Measurements from ENCODE around the gene VARS2.

Gene VARS2

DNA sequence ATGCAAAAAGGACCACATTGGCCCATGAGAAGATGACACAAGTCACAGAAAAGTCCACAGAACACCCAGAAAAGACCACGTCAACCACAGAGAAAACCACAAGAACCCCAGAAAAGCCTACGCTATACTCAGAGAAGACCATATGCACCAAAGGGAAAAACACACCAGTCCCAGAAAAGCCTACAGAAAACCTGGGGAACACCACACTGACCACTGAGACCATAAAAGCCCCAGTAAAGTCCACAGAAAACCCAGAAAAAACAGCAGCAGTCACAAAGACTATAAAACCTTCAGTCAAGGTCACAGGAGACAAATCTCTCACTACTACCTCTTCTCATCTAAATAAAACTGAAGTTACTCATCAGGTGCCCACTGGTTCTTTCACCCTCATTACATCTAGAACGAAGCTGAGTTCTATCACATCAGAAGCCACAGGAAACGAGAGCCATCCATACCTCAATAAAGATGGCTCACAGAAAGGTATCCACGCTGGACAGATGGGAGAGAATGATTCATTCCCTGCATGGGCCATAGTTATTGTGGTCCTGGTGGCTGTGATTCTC, 38.0 kb downstream of the VARS2 start:
- Histone ChIP-seq H3K79me2 (ENCODE audit: control insufficient read depth, insufficient read depth, low read length, poor library complexity) (no peaks in the 10 kb centered on the region), H2BK5ac (ENCODE audit: low read depth, low read length, poor library complexity) (no peak overlapping the region), H3K4me3 (ENCODE audit: low read depth, low read length) (no peak overlapping the region), H3K9ac (ENCODE audit: low read length) (no peak overlapping the region), H3K9me3 (ENCODE audit: insufficient read depth, low read depth, low read length) (peaks cover 9% of the 10 kb centered on the region), H3K23ac (ENCODE audit: low read length) (no peak overlapping the region), H3K27ac (ENCODE audit: low read depth, low read length) (no peak overlapping the region), H4K8ac (ENCODE audit: low read depth, low read length) (no peak overlapping the region), H3K18ac (ENCODE audit: low read length) (no peak overlapping the region), H3K4me1 (ENCODE audit: control insufficient read depth in 1 of 2, insufficient read depth in 2 of 2, low read length in 2 of 2) (peaks cover 4 to 15% of the 10 kb centered on the region in 2 experiments), H3K4me2 (ENCODE audit: low read length) (no peak overlapping the region), H4K91ac (ENCODE audit: low read depth, low read length) (no peak overlapping the region), H3K14ac (ENCODE audit: low read length) (no peak overlapping the region), H3K36me3 (ENCODE audit: control insufficient read depth in 1 of 2, insufficient read depth in 2 of 2, low read length in 2 of 2) (no peaks in the 10 kb centered on the region), H2AK5ac (ENCODE audit: low read length) (no peak overlapping the region), H3K79me1 (ENCODE audit: low read length) (no peaks in the 10 kb centered on the region), H2BK12ac (ENCODE audit: low read length) (no peak overlapping the region), H3K4ac (ENCODE audit: low read depth, low read length) (no peak overlapping the region), H3K27me3 (ENCODE audit: insufficient read depth, low read length) (peaks cover 10% of the 10 kb centered on the region), H2AFZ (ENCODE audit: insufficient read depth, low read length, poor library complexity) (no peak overlapping the region), H2BK120ac (ENCODE audit: insufficient read depth, low read length, poor library complexity) (no peak overlapping the region), H4K12ac (ENCODE audit: low read depth, low read length) (no peak overlapping the region)
- no CpG with 5 or more reads among the region's 5 CpGs for WGBS (ENCODE audit: extremely low coverage, insufficient coverage, insufficient read length)
- no peak for DNase-seq

DNA sequence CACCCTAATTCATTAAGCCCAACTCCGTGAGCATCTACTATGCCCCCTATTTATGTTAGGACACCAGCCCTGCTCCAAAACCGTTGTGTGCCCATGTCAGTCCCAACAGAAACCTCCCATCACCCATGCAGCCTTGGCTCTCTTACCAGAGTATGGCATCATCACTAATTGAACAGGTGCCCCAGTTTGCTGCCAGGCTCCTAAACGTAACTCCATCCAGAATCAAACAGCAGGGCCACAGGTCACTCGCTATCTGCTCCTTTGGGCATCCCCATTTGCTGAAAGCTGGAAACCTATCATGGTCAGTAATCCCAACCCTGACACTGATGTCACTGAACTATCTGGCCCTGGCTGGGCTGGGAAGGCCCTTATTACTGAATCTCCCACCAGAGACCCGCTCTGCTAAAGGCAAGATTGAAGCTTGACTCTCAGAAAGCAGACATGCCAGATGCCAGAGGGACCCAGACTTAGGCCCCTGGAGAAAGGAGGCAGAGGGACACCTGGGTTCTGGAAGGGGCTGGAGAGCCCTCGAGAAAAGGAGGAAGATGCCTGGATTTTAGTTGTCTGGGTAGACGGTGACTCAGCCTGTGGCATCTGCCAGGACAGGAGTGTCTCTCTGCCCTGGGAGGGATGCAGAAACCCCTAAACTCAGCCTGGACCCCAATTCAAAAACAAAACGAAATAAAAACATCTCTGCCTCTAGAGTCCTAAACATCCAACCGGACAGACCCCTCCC, 40.8 kb downstream of the VARS2 start:
- Histone ChIP-seq H3K27me3 (ENCODE audit: insufficient read depth, low read length) (peaks cover 10% of the 10 kb centered on the region), H4K91ac (ENCODE audit: low read depth, low read length) (no peak overlapping the region), H3K18ac (ENCODE audit: low read length) (no peak overlapping the region), H2BK5ac (ENCODE audit: low read depth, low read length, poor library complexity) (no peak overlapping the region), H3K14ac (ENCODE audit: low read length) (no peak overlapping the region), H3K36me3 (ENCODE audit: control insufficient read depth in 1 of 2, insufficient read depth in 2 of 2, low read length in 2 of 2) (no peaks in the 10 kb centered on the region), H3K27ac (ENCODE audit: low read depth, low read length) (no peak overlapping the region), H2BK12ac (ENCODE audit: low read length) (no peak overlapping the region), H3K4ac (ENCODE audit: low read depth, low read length) (no peak overlapping the region), H3K9ac (ENCODE audit: low read length) (no peak overlapping the region), H3K79me1 (ENCODE audit: low read length) (no peaks in the 10 kb centered on the region), H3K4me2 (ENCODE audit: low read length) (peak overlapping the region; percentile 69), H3K79me2 (ENCODE audit: control insufficient read depth, insufficient read depth, low read length, poor library complexity) (no peaks in the 10 kb centered on the region), H4K8ac (ENCODE audit: low read depth, low read length) (no peak overlapping the region), H2BK120ac (ENCODE audit: insufficient read depth, low read length, poor library complexity) (no peak overlapping the region), H2AK5ac (ENCODE audit: low read length) (no peak overlapping the region), H3K9me3 (ENCODE audit: insufficient read depth, low read depth, low read length) (peaks cover 7% of the 10 kb centered on the region), H4K12ac (ENCODE audit: low read depth, low read length) (no peak overlapping the region), H3K23ac (ENCODE audit: low read length) (no peak overlapping the region), H3K4me1 (ENCODE audit: control insufficient read depth in 1 of 2, insufficient read depth in 2 of 2, low read length in 2 of 2) (peaks cover 7 to 15% of the 10 kb centered on the region in 2 experiments), H2AFZ (ENCODE audit: insufficient read depth, low read length, poor library complexity) (no peak overlapping the region), H3K4me3 (ENCODE audit: low read depth, low read length) (no peak overlapping the region)
- no CpG with 5 or more reads among the region's 9 CpGs for WGBS (ENCODE audit: extremely low coverage, insufficient coverage, insufficient read length)
- no peak for DNase-seq

DNA sequence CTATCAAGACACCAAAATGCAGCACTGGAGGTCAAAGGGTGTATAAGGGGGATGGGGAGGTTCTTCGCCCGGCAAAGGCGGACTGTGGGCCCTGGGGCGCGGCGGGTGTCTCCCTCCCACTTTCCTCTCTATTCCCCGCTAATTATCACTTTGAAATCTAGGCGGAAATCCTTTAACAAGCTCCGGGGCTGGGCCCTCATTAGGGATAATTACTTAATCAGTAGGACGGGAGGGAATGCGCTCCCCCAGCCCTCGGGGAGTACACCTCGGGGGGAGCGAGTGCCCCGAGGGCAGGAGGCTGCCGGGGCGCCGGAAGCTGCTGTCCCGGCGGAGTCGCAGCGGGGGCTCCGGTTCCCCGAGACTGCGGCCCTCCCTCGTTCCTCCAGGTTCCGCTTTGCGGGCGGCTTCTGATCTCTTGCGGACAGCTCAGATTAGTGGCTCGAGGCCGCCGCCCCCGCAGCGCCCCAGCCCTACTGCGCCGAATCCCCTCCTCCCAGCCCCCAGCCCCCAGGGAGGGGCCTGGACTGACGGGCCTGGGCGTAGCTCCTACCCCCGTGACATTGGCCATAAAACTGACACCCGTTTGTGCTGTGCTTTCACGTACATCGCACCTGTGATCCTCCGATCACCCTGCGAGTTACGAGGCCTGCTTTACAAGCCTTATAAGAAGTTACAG, 41.5 kb downstream of the VARS2 start:
- Histone ChIP-seq H2AK5ac (ENCODE audit: low read length) (no peak overlapping the region), H3K14ac (ENCODE audit: low read length) (no peak overlapping the region), H2BK120ac (ENCODE audit: insufficient read depth, low read length, poor library complexity) (no peak overlapping the region), H3K18ac (ENCODE audit: low read length) (no peak overlapping the region), H3K4me3 (ENCODE audit: low read depth, low read length) (peak overlapping the region; percentile 37), H2BK12ac (ENCODE audit: low read length) (no peak overlapping the region), H4K91ac (ENCODE audit: low read depth, low read length) (no peak overlapping the region), H3K27me3 (ENCODE audit: insufficient read depth, low read length) (peaks cover 10% of the 10 kb centered on the region), H3K4ac (ENCODE audit: low read depth, low read length) (no peak overlapping the region), H3K23ac (ENCODE audit: low read length) (no peak overlapping the region), H4K12ac (ENCODE audit: low read depth, low read length) (no peak overlapping the region), H2BK5ac (ENCODE audit: low read depth, low read length, poor library complexity) (no peak overlapping the region), H3K36me3 (ENCODE audit: control insufficient read depth in 1 of 2, insufficient read depth in 2 of 2, low read length in 2 of 2) (no peaks in the 10 kb centered on the region), H4K8ac (ENCODE audit: low read depth, low read length) (no peak overlapping the region), H3K4me1 (ENCODE audit: control insufficient read depth in 1 of 2, insufficient read depth in 2 of 2, low read length in 2 of 2) (peaks cover 7 to 15% of the 10 kb centered on the region in 2 experiments), H3K4me2 (ENCODE audit: low read length) (peak overlapping the region; percentile 69), H2AFZ (ENCODE audit: insufficient read depth, low read length, poor library complexity) (no peak overlapping the region), H3K27ac (ENCODE audit: low read depth, low read length) (no peak overlapping the region), H3K79me2 (ENCODE audit: control insufficient read depth, insufficient read depth, low read length, poor library complexity) (no peaks in the 10 kb centered on the region), H3K79me1 (ENCODE audit: low read length) (no peaks in the 10 kb centered on the region), H3K9me3 (ENCODE audit: insufficient read depth, low read depth, low read length) (peaks cover 3% of the 10 kb centered on the region), H3K9ac (ENCODE audit: low read length) (no peak overlapping the region)
- WGBS (ENCODE audit: extremely low coverage, insufficient coverage, insufficient read length): no CpG with 5 or more reads among the region's 46 CpGs
- DNase-seq: peak; percentile 4 to 8

DNA sequence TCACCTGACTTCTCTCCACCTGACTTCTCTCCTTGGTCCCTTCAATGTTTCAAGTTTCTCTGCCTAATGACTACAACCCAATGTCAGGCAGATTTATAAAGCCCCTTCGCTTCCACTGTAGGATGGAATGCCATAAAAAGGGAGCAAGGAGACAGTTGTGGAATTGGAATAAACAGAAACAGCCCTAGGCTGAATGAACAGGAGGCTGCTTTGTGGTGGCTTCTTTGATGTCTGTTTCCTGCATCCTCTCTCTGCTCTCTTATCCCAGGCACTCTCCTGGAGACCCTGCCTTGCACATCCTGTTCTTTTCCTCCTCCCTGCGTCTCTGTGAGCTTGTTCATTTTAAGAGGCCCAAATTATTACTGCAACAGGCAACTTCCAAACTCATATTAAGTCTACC, 43.7 kb downstream of the VARS2 start:
- no peak overlapping the region for H4K12ac ChIP-seq (ENCODE audit: low read depth, low read length)
- peaks cover 7 to 15% of the 10 kb centered on the region in 2 experiments for H3K4me1 ChIP-seq (ENCODE audit: control insufficient read depth in 1 of 2, insufficient read depth in 2 of 2, low read length in 2 of 2)
- no peak overlapping the region for H3K23ac ChIP-seq (ENCODE audit: low read length)
- no peak overlapping the region for H4K91ac ChIP-seq (ENCODE audit: low read depth, low read length)
- no peaks in the 10 kb centered on the region for H3K79me2 ChIP-seq (ENCODE audit: control insufficient read depth, insufficient read depth, low read length, poor library complexity)
- H2AFZ ChIP-seq (ENCODE audit: insufficient read depth, low read length, poor library complexity): no peak overlapping the region
- no peak overlapping the region for H3K4me3 ChIP-seq (ENCODE audit: low read depth, low read length)
- H3K36me3 ChIP-seq (ENCODE audit: control insufficient read depth in 1 of 2, insufficient read depth in 2 of 2, low read length in 2 of 2): no peaks in the 10 kb centered on the region
- no peak overlapping the region for H3K9ac ChIP-seq (ENCODE audit: low read length)
- no peak for DNase-seq
- no peak overlapping the region for H3K4me2 ChIP-seq (ENCODE audit: low read length)
- no peak overlapping the region for H3K4ac ChIP-seq (ENCODE audit: low read depth, low read length)
- no peaks in the 10 kb centered on the region for H3K9me3 ChIP-seq (ENCODE audit: insufficient read depth, low read depth, low read length)
- no peak overlapping the region for H2BK5ac ChIP-seq (ENCODE audit: low read depth, low read length, poor library complexity)
- no CpG with 5 or more reads among the region's 2 CpGs for WGBS (ENCODE audit: extremely low coverage, insufficient coverage, insufficient read length)
- no peak overlapping the region for H3K18ac ChIP-seq (ENCODE audit: low read length)
- no peak overlapping the region for H2BK120ac ChIP-seq (ENCODE audit: insufficient read depth, low read length, poor library complexity)
- H3K79me1 ChIP-seq (ENCODE audit: low read length): no peaks in the 10 kb centered on the region
- H3K14ac ChIP-seq (ENCODE audit: low read length): no peak overlapping the region
- H3K27me3 ChIP-seq (ENCODE audit: insufficient read depth, low read length): peaks cover 9% of the 10 kb centered on the region
- no peak overlapping the region for H2BK12ac ChIP-seq (ENCODE audit: low read length)
- H2AK5ac ChIP-seq (ENCODE audit: low read length): no peak overlapping the region
- no peak overlapping the region for H3K27ac ChIP-seq (ENCODE audit: low read depth, low read length)
- no peak overlapping the region for H4K8ac ChIP-seq (ENCODE audit: low read depth, low read length)

Measured in trophoblast cell (in vitro differentiated cells and primary cell).